ENCODE data around the gene CDH4. TPM values are rescaled to one million over a fixed set of nuclear protein-coding genes. Genes with fewer than 3 reads are reported as not detected.

The CDH4 gene
- total RNA-seq, 1 donor from 2014 or later: 0.23 TPM

- Mint-ChIP-seq H3K27ac (ENCODE audit: unreplicated experiment) (no peak overlapping the region), H3K4me1 (ENCODE audit: unreplicated experiment) (no peaks in the 10 kb centered on the region), H3K9me3 (ENCODE audit: unreplicated experiment) (no peaks in the 10 kb centered on the region), H3K27me3 (ENCODE audit: unreplicated experiment) (peaks cover 3% of the 10 kb centered on the region), H3K4me3 (ENCODE audit: unreplicated experiment) (no peak overlapping the region), H3K36me3 (ENCODE audit: low read depth, unreplicated experiment) (no peaks in the 10 kb centered on the region)
- no peak for DNase-seq (ENCODE audit: low spot score)
- TF ChIP-seq CTCF (IDR thresholded peaks at IDR 0.05; ENCODE audit: unreplicated experiment): no peak
Measured at GRCh38 chr20:61369731-61370520, 117.9 kb downstream of the CDH4 start.

GRCh38 chr20:61370841-61371303 lies 118.8 kb downstream of the CDH4 start:
- Mint-ChIP-seq H3K36me3 (ENCODE audit: low read depth, unreplicated experiment) (no peaks in the 10 kb centered on the region), H3K4me1 (ENCODE audit: unreplicated experiment) (no peaks in the 10 kb centered on the region), H3K27me3 (ENCODE audit: unreplicated experiment) (no peaks in the 10 kb centered on the region), H3K27ac (ENCODE audit: unreplicated experiment) (no peak overlapping the region), H3K4me3 (ENCODE audit: unreplicated experiment) (no peak overlapping the region), H3K9me3 (ENCODE audit: unreplicated experiment) (no peaks in the 10 kb centered on the region)
- TF ChIP-seq CTCF (IDR thresholded peaks at IDR 0.05; ENCODE audit: unreplicated experiment): no peak
- DNase-seq (ENCODE audit: low spot score): no peak

GRCh38 chr20:61371501-61372136 lies 119.6 kb downstream of the CDH4 start:
- Mint-ChIP-seq H3K27ac (ENCODE audit: unreplicated experiment) (no peak overlapping the region), H3K4me3 (ENCODE audit: unreplicated experiment) (no peak overlapping the region), H3K9me3 (ENCODE audit: unreplicated experiment) (no peaks in the 10 kb centered on the region), H3K27me3 (ENCODE audit: unreplicated experiment) (peaks cover 1% of the 10 kb centered on the region), H3K36me3 (ENCODE audit: low read depth, unreplicated experiment) (no peaks in the 10 kb centered on the region), H3K4me1 (ENCODE audit: unreplicated experiment) (no peaks in the 10 kb centered on the region)
- TF ChIP-seq CTCF (IDR thresholded peaks at IDR 0.05; ENCODE audit: unreplicated experiment): no peak
- no peak for DNase-seq (ENCODE audit: low spot score)

- TF ChIP-seq CTCF (IDR thresholded peaks at IDR 0.05; ENCODE audit: unreplicated experiment): no peak
- no peak for DNase-seq (ENCODE audit: low spot score)
- H3K36me3 Mint-ChIP-seq (ENCODE audit: low read depth, unreplicated experiment): no peaks in the 10 kb centered on the region
- H3K27me3 Mint-ChIP-seq (ENCODE audit: unreplicated experiment): peaks cover 3% of the 10 kb centered on the region
- H3K9me3 Mint-ChIP-seq (ENCODE audit: unreplicated experiment): no peaks in the 10 kb centered on the region
- H3K27ac Mint-ChIP-seq (ENCODE audit: unreplicated experiment): no peak overlapping the region
- H3K4me3 Mint-ChIP-seq (ENCODE audit: unreplicated experiment): no peak overlapping the region
- H3K4me1 Mint-ChIP-seq (ENCODE audit: unreplicated experiment): no peaks in the 10 kb centered on the region
Measured at GRCh38 chr20:61372137-61373054, 120.3 kb downstream of the CDH4 start.

Measured in endothelial cell (in vitro differentiated cells).